ENCODE results near the gene RBBP4.

The RBBP4 gene

GRCh38 chr1:32718527-32718926, 67.5 kb downstream of the RBBP4 start:
- no peak for DNase-seq (ENCODE audit: low read depth in 3 of 3)

GRCh38 chr1:32719681-32720275, 68.8 kb downstream of the RBBP4 start:
- DNase-seq (ENCODE audit: low read depth in 3 of 3): no peak

- no peak for DNase-seq (ENCODE audit: low read depth in 3 of 3)
Measured at GRCh38 chr1:32724678-32725614, 73.9 kb downstream of the RBBP4 start.

- no peak for DNase-seq (ENCODE audit: low read depth in 3 of 3)
Measured at GRCh38 chr1:32725615-32725982, 74.6 kb downstream of the RBBP4 start.

GRCh38 chr1:32727876-32728275, 76.9 kb downstream of the RBBP4 start:
- DNase-seq (ENCODE audit: low read depth in 3 of 3): no peak

GRCh38 chr1:32728413-32729077, 77.5 kb downstream of the RBBP4 start:
- no peak for DNase-seq (ENCODE audit: low read depth in 3 of 3)

- DNase-seq (ENCODE audit: low read depth in 3 of 3): no peak
Measured at GRCh38 chr1:32729254-32730046, 78.4 kb downstream of the RBBP4 start.

GRCh38 chr1:32733582-32734321, 82.7 kb downstream of the RBBP4 start:
- DNase-seq (ENCODE audit: low read depth in 3 of 3): no peak
